SK-N-SH treated with all-trans-retinoic acid at 6 μM for 48 hours (cell line): ENCODE measurements around the gene LGALS1.

Source experiments
- ATAC-seq: fragments of 200-7000 bp; cut with Tn5 transposase; 3 replicates; pipeline ENCODE4 v1.9.1; 2020; ENCODE audit warnings: mild to moderate bottlenecking, moderate library complexity
- ARNTL ChIP-seq: fragments of 450-650 bp; formaldehyde crosslinking; IDR thresholded peaks from 2 replicates; pipeline ENCODE4 v1.5.0; 2020; ENCODE audit warnings: low read depth, mild to moderate bottlenecking, moderate library complexity, borderline replicate concordance
- BACH2 ChIP-seq: fragments of 250-450 bp; sonication (Bioruptor Pico); IDR thresholded peaks from 2 replicates; pipeline ENCODE4 v1.9.0; 2021; ENCODE audit warnings: mild to moderate bottlenecking, borderline replicate concordance
- CSDC2 ChIP-seq: fragments of 250-450 bp; sonication (Bioruptor Pico); IDR thresholded peaks from 2 replicates; pipeline ENCODE4 v1.5.0; 2020; ENCODE audit warnings: mild to moderate bottlenecking, moderate library complexity
- ESRRG ChIP-seq: fragments of 250-450 bp; sonication (Bioruptor Pico); IDR thresholded peaks from 2 replicates; pipeline ENCODE4 v1.6.1; 2021; ENCODE audit warnings: mild to moderate bottlenecking
- GLIS3 ChIP-seq: fragments of 250-450 bp; sonication (Bioruptor Pico); IDR thresholded peaks from 2 replicates; pipeline ENCODE4 v1.5.0; 2020; ENCODE audit warnings: mild to moderate bottlenecking, moderate library complexity
- ISL1 ChIP-seq: fragments of 250-450 bp; sonication (Bioruptor Pico); IDR thresholded peaks from 2 replicates; pipeline ENCODE4 v2.1.2; 2022; ENCODE audit warnings: mild to moderate bottlenecking, moderate library complexity
- OSR1 ChIP-seq: fragments of 250-450 bp; sonication (Bioruptor Pico); IDR thresholded peaks from 2 replicates; pipeline ENCODE4 v1.8.0; 2022; ENCODE audit warnings: moderate library complexity, mild to moderate bottlenecking, inconsistent platforms
- RARB ChIP-seq: fragments of 250-450 bp; sonication (Bioruptor Pico); IDR thresholded peaks from 2 replicates; pipeline ENCODE4 v1.8.0; 2021; ENCODE audit warnings: mild to moderate bottlenecking, moderate library complexity
- SNAI2 ChIP-seq: fragments of 250-450 bp; sonication (Bioruptor Pico); IDR thresholded peaks from 2 replicates; pipeline ENCODE4 v1.5.0; 2020; ENCODE audit warnings: mild to moderate bottlenecking, moderate library complexity
- TCF4 ChIP-seq: fragments of 250-450 bp; sonication (Bioruptor Pico); IDR thresholded peaks from 2 replicates; pipeline ENCODE4 v1.8.0; 2021; ENCODE audit warnings: mild to moderate bottlenecking, moderate library complexity, borderline replicate concordance
- TOX ChIP-seq: fragments of 250-450 bp; sonication (Bioruptor Pico); IDR thresholded peaks from 2 replicates; pipeline ENCODE4 v1.8.0; 2021; ENCODE audit warnings: mild to moderate bottlenecking, moderate library complexity, borderline replicate concordance
- ZFP3 ChIP-seq: fragments of 250-450 bp; sonication (Bioruptor Pico); IDR thresholded peaks from 2 replicates; pipeline ENCODE4 v1.5.0; 2020; ENCODE audit warnings: mild to moderate bottlenecking, moderate library complexity
- ZFP30 ChIP-seq: fragments of 450-650 bp; formaldehyde crosslinking; IDR thresholded peaks from 2 replicates; pipeline ENCODE4 v1.5.0; 2022; ENCODE audit warnings: mild to moderate bottlenecking, moderate library complexity
- ZNF565 ChIP-seq: fragments of 450-650 bp; formaldehyde crosslinking; conservative IDR thresholded peaks from 2 replicates; pipeline ENCODE4 v1.5.0; 2020; ENCODE audit warnings: low read depth, mild to moderate bottlenecking, moderate library complexity
- ZNF70 ChIP-seq: fragments of 450-650 bp; formaldehyde crosslinking; IDR thresholded peaks from 2 replicates; pipeline ENCODE4 v1.5.0; 2020; ENCODE audit warnings: mild to moderate bottlenecking, moderate library complexity
- ZNF8 ChIP-seq: fragments of 450-650 bp; formaldehyde crosslinking; IDR thresholded peaks from 2 replicates; pipeline ENCODE4 v1.5.0; 2020; ENCODE audit warnings: mild to moderate bottlenecking, moderate library complexity
- TF ChIP-seq, protein P1 (sequence below): fragments of 250-450 bp; sonication (Bioruptor Pico); IDR thresholded peaks from 2 replicates; pipeline ENCODE4 v1.5.1; 2020; ENCODE audit warnings: low read depth, mild to moderate bottlenecking, moderate library complexity
- TF ChIP-seq, protein P2 (sequence below): fragments of 250-450 bp; sonication (Bioruptor Pico); IDR thresholded peaks from 2 replicates; pipeline ENCODE4 v1.8.0; 2021; ENCODE audit warnings: low read depth, mild to moderate bottlenecking, moderate library complexity, borderline replicate concordance
- TF ChIP-seq, protein P3 (sequence below): fragments of 250-450 bp; sonication (Bioruptor Pico); IDR thresholded peaks from 2 replicates; pipeline ENCODE4 v1.5.0; 2020; ENCODE audit warnings: mild to moderate bottlenecking, moderate library complexity
- TF ChIP-seq, protein P4 (sequence below): fragments of 250-450 bp; sonication (Bioruptor Pico); IDR thresholded peaks from 2 replicates; pipeline ENCODE4 v1.5.1; 2021; ENCODE audit warnings: mild to moderate bottlenecking, moderate library complexity
- TF ChIP-seq, protein P5 (sequence below): fragments of 250-450 bp; sonication (Bioruptor Pico); IDR thresholded peaks from 2 replicates; pipeline ENCODE4 v1.8.0; 2020; ENCODE audit warnings: mild to moderate bottlenecking, moderate library complexity, borderline replicate concordance

LGALS1 gene

GRCh38 chr22:37674248-37674647 is 1.2 kb upstream of the LGALS1 start:
- TF ChIP-seq ZNF70 (CRISPR knock-in tag): no peak
- TF ChIP-seq OSR1: no peak
- TF ChIP-seq ZNF8 (CRISPR knock-in tag): no peak
- no peak for TF ChIP-seq ZFP3 (CRISPR knock-in tag)
- TF ChIP-seq, protein P1, sequence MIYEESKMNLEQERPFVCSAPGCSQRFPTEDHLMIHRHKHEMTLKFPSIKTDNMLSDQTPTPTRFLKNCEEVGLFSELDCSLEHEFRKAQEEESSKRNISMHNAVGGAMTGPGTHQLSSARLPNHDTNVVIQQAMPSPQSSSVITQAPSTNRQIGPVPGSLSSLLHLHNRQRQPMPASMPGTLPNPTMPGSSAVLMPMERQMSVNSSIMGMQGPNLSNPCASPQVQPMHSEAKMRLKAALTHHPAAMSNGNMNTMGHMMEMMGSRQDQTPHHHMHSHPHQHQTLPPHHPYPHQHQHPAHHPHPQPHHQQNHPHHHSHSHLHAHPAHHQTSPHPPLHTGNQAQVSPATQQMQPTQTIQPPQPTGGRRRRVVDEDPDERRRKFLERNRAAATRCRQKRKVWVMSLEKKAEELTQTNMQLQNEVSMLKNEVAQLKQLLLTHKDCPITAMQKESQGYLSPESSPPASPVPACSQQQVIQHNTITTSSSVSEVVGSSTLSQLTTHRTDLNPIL: no peak
- TF ChIP-seq, protein P2, sequence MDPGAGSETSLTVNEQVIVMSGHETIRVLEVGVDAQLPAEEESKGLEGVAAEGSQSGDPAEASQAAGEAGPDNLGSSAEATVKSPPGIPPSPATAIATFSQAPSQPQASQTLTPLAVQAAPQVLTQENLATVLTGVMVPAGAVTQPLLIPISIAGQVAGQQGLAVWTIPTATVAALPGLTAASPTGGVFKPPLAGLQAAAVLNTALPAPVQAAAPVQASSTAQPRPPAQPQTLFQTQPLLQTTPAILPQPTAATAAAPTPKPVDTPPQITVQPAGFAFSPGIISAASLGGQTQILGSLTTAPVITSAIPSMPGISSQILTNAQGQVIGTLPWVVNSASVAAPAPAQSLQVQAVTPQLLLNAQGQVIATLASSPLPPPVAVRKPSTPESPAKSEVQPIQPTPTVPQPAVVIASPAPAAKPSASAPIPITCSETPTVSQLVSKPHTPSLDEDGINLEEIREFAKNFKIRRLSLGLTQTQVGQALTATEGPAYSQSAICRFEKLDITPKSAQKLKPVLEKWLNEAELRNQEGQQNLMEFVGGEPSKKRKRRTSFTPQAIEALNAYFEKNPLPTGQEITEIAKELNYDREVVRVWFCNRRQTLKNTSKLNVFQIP (CRISPR knock-in tag): no peak
- TF ChIP-seq ARNTL (CRISPR knock-in tag): no peak
- no peak for TF ChIP-seq ZNF565 (CRISPR knock-in tag)
- TF ChIP-seq RARB (CRISPR knock-in tag): no peak
- no peak for TF ChIP-seq BACH2 (CRISPR knock-in tag)
- no peak for TF ChIP-seq CSDC2 (CRISPR knock-in tag)
- TF ChIP-seq ISL1: no peak
- TF ChIP-seq, protein P3, sequence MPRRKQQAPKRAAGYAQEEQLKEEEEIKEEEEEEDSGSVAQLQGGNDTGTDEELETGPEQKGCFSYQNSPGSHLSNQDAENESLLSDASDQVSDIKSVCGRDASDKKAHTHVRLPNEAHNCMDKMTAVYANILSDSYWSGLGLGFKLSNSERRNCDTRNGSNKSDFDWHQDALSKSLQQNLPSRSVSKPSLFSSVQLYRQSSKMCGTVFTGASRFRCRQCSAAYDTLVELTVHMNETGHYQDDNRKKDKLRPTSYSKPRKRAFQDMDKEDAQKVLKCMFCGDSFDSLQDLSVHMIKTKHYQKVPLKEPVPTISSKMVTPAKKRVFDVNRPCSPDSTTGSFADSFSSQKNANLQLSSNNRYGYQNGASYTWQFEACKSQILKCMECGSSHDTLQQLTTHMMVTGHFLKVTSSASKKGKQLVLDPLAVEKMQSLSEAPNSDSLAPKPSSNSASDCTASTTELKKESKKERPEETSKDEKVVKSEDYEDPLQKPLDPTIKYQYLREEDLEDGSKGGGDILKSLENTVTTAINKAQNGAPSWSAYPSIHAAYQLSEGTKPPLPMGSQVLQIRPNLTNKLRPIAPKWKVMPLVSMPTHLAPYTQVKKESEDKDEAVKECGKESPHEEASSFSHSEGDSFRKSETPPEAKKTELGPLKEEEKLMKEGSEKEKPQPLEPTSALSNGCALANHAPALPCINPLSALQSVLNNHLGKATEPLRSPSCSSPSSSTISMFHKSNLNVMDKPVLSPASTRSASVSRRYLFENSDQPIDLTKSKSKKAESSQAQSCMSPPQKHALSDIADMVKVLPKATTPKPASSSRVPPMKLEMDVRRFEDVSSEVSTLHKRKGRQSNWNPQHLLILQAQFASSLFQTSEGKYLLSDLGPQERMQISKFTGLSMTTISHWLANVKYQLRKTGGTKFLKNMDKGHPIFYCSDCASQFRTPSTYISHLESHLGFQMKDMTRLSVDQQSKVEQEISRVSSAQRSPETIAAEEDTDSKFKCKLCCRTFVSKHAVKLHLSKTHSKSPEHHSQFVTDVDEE (CRISPR knock-in tag): no peak
- TF ChIP-seq, protein P4, sequence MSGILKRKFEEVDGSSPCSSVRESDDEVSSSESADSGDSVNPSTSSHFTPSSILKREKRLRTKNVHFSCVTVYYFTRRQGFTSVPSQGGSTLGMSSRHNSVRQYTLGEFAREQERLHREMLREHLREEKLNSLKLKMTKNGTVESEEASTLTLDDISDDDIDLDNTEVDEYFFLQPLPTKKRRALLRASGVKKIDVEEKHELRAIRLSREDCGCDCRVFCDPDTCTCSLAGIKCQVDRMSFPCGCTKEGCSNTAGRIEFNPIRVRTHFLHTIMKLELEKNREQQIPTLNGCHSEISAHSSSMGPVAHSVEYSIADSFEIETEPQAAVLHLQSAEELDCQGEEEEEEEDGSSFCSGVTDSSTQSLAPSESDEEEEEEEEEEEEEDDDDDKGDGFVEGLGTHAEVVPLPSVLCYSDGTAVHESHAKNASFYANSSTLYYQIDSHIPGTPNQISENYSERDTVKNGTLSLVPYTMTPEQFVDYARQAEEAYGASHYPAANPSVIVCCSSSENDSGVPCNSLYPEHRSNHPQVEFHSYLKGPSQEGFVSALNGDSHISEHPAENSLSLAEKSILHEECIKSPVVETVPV (CRISPR knock-in tag): no peak
- no peak for TF ChIP-seq TOX (CRISPR knock-in tag)
- no peak for TF ChIP-seq GLIS3 (CRISPR knock-in tag)
- TF ChIP-seq ESRRG (CRISPR knock-in tag): no peak
- no peak for ATAC-seq

DNA sequence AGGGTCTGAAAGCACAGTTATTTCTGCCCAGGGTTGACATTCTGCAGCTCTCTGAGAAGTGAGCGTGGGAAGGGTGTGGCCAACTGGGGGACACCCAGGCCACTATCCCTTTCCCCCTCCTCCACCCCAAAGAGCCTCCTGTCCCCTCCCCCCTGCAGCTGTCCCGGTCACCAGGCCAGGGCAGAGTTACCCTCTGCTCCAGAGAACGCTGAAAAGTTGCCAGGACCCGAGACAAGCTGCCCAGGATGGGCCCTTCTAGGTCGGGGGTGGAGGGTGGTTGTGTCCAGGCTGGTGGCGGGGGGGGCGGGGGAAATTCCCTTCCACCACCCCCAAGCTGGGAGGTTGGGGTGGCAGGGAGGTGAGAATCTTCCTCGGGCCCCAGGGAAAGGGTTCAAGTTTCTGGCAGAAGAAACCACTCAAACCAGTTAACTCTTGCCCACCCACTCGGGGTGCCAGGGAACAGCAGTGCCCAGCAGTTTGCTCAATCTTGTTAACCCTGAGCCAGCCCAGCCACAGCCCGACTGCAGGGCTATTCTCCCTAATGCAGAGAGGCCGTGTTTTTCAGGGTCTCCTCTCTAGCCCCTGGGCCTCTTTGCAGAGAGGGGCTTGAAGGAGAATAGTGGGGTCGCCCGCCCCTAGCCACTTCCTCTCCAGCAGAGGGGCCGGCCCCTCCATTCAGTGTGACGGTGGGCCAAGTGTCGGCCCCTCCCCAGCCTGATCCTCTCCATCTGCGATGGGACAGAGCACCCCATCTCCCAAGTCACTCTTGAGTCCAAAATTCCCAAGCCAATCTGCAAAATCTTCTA is 697 bp downstream of the LGALS1 start:
- ATAC-seq: no peak; the same call in 2 of the 3 replicates
- TF ChIP-seq, protein P3 (CRISPR knock-in tag): no peak
- TF ChIP-seq ZFP30 (CRISPR knock-in tag) (no peak), ZNF8 (CRISPR knock-in tag) (no peak), RARB (CRISPR knock-in tag) (no peak), GLIS3 (CRISPR knock-in tag) (no peak), ARNTL (CRISPR knock-in tag) (no peak), BACH2 (CRISPR knock-in tag) (no peak), ZNF70 (CRISPR knock-in tag) (no peak), SNAI2 (CRISPR knock-in tag) (no peak), TCF4 (CRISPR knock-in tag) (no peak), ZFP3 (CRISPR knock-in tag) (no peak)
- TF ChIP-seq, protein P2 (CRISPR knock-in tag): no peak
- TF ChIP-seq, protein P5, sequence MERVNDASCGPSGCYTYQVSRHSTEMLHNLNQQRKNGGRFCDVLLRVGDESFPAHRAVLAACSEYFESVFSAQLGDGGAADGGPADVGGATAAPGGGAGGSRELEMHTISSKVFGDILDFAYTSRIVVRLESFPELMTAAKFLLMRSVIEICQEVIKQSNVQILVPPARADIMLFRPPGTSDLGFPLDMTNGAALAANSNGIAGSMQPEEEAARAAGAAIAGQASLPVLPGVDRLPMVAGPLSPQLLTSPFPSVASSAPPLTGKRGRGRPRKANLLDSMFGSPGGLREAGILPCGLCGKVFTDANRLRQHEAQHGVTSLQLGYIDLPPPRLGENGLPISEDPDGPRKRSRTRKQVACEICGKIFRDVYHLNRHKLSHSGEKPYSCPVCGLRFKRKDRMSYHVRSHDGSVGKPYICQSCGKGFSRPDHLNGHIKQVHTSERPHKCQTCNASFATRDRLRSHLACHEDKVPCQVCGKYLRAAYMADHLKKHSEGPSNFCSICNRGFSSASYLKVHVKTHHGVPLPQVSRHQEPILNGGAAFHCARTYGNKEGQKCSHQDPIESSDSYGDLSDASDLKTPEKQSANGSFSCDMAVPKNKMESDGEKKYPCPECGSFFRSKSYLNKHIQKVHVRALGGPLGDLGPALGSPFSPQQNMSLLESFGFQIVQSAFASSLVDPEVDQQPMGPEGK: no peak
